IMR-90 (cell line): ENCODE data around the gene PPARD. TPM values are rescaled to one million over a fixed set of nuclear protein-coding genes. Genes with fewer than 3 reads are reported as not detected.

Source experiments
- ATAC-seq: fragments of 200-7000 bp; cut with Tn5 transposase; 2 replicates; pipeline ENCODE4 v1.9.1; 2020; ENCODE audit warnings: low read depth, mild to moderate bottlenecking, moderate library complexity
- BruUV-seq: library from RNA; stranded (reverse); fragments of 400-500 nt; replicated peaks from 2 replicates; lab custom pipeline; 2021; lab: Mats Ljungman, UMichigan
- CTCF ChIA-PET: fragments of 300-600 bp; formaldehyde crosslinking; extraction: SDS; loops from one replicate; lab custom pipeline; 2021; ENCODE audit warnings: antibody characterized with exemption; lab: Yijun Ruan, JAX
- POLR2A ChIA-PET: fragments of 300-600 bp; sonication (Branson Sonifier 250); formaldehyde crosslinking; loops from one replicate; lab custom pipeline; 2022; ENCODE audit warnings: antibody characterized with exemption; ENCODE audit not compliant: unreplicated experiment; lab: Charles Lee
- DNase-seq: peaks from one replicate; pipeline ENCODE4 v3.0.0; 2013
- H2AFZ ChIP-seq: replicated peaks from 2 replicates; pipeline ENCODE3; 2013; ENCODE audit warnings: low read length, mild to moderate bottlenecking; ENCODE audit not compliant: poor library complexity
- H2AK5ac ChIP-seq: 2 replicates; pipeline ENCODE4 v1.6.1; 2013; ENCODE audit warnings: low read depth, low read length, inconsistent platforms
- H2AK9ac ChIP-seq: replicated peaks from 2 replicates; pipeline ENCODE3; 2013; ENCODE audit warnings: mild to moderate bottlenecking, low read depth, low read length, moderate library complexity; ENCODE audit not compliant: poor library complexity
- H2BK120ac ChIP-seq: 2 replicates; pipeline ENCODE4 v1.6.1; 2013; ENCODE audit warnings: low read depth, low read length, inconsistent platforms
- H2BK15ac ChIP-seq: 3 replicates; pipeline ENCODE4 v1.6.1; 2013; ENCODE audit warnings: low read depth, low read length, inconsistent platforms
- H2BK20ac ChIP-seq: 2 replicates; pipeline ENCODE4 v1.6.1; 2013; ENCODE audit warnings: low read depth, mild to moderate bottlenecking, inconsistent platforms, low read length, moderate library complexity
- H2BK5ac ChIP-seq: 2 replicates; pipeline ENCODE4 v1.6.1; 2013; ENCODE audit warnings: mild to moderate bottlenecking, low read depth, low read length, inconsistent platforms; ENCODE audit not compliant: poor library complexity, severe bottlenecking
- H3K14ac ChIP-seq: replicated peaks from 2 replicates; pipeline ENCODE4 v1.6.1; 2013; ENCODE audit warnings: low read depth, low read length, inconsistent platforms
- H3K18ac ChIP-seq: 2 replicates; pipeline ENCODE4 v1.6.1; 2013; ENCODE audit warnings: low read depth, low read length, control low read depth
- H3K23ac ChIP-seq: 2 replicates; pipeline ENCODE4 v1.6.1; 2013; ENCODE audit warnings: low read depth, low read length, inconsistent platforms
- H3K27ac ChIP-seq: 2 replicates; pipeline ENCODE4 v1.5.1; 2013; ENCODE audit warnings: mild to moderate bottlenecking, control low read depth, low read length; ENCODE audit not compliant: insufficient read depth
- H3K27me3 ChIP-seq: 2 replicates; pipeline ENCODE4 v1.6.1; 2013; ENCODE audit warnings: low read length; ENCODE audit not compliant: control insufficient read depth, insufficient read depth
- H3K36me3 ChIP-seq: 2 replicates; pipeline ENCODE4 v1.6.1; 2013; ENCODE audit warnings: low read length, mixed read lengths; ENCODE audit not compliant: control insufficient read depth, insufficient read depth
- H3K4ac ChIP-seq: 2 replicates; pipeline ENCODE4 v1.6.1; 2013; ENCODE audit warnings: low read depth, low read length, inconsistent platforms
- H3K4me1 ChIP-seq: 2 replicates; pipeline ENCODE4 v1.6.1; 2013; ENCODE audit warnings: low read length, mixed read lengths; ENCODE audit not compliant: control insufficient read depth, insufficient read depth
- H3K4me2 ChIP-seq: 2 replicates; pipeline ENCODE4 v1.6.1; 2013; ENCODE audit warnings: low read depth, mild to moderate bottlenecking, control low read depth, low read length, moderate library complexity
- H3K4me3 ChIP-seq: 2 replicates; pipeline ENCODE4 v1.5.1; 2013; ENCODE audit warnings: low read depth, mild to moderate bottlenecking, control low read depth, low read length, moderate library complexity; ENCODE audit not compliant: insufficient read depth
- H3K56ac ChIP-seq: 2 replicates; pipeline ENCODE4 v1.6.1; 2013; ENCODE audit warnings: low read length, inconsistent platforms; ENCODE audit not compliant: insufficient read depth; ENCODE audit errors: extremely low read depth
- H3K79me1 ChIP-seq, 2 experiments: 2 replicates each; pipeline ENCODE4 v1.6.1; 2013; ENCODE audit warnings: low read length in 2 of 2, inconsistent platforms in 1 of 2, low read depth in 1 of 2
- H3K9ac ChIP-seq: 2 replicates; pipeline ENCODE4 v1.6.1; 2013; ENCODE audit warnings: low read depth, low read length, control low read depth
- H3K9me1 ChIP-seq: 2 replicates; pipeline ENCODE4 v1.6.1; 2013; ENCODE audit warnings: low read length, inconsistent platforms; ENCODE audit not compliant: insufficient read depth
- H3K9me3 ChIP-seq: 2 replicates; pipeline ENCODE4 v1.6.1; 2013; ENCODE audit warnings: low read length; ENCODE audit not compliant: control insufficient read depth, insufficient read depth
- H4K20me1 ChIP-seq: 2 replicates; pipeline ENCODE4 v1.6.1; 2013; ENCODE audit warnings: low read length, inconsistent platforms; ENCODE audit not compliant: insufficient read depth
- H4K5ac ChIP-seq: 2 replicates; pipeline ENCODE4 v1.6.1; 2013; ENCODE audit warnings: mild to moderate bottlenecking, low read depth, low read length, control low read depth
- H4K8ac ChIP-seq, 2 experiments: 2 replicates each; pipeline ENCODE4 v1.6.1; 2013; ENCODE audit warnings: low read depth in 2 of 2, low read length in 2 of 2, control low read depth in 1 of 2, inconsistent platforms in 1 of 2
- H4K91ac ChIP-seq: 2 replicates; pipeline ENCODE4 v1.6.1; 2013; ENCODE audit warnings: low read depth, low read length, inconsistent platforms; ENCODE audit not compliant: insufficient read depth
- BHLHE40 ChIP-seq: fragments of 150-350 bp; IDR thresholded peaks from 2 replicates; pipeline ENCODE4 v1.6.1; 2016; ENCODE audit warnings: mild to moderate bottlenecking, low read depth, low read length
- CEBPB ChIP-seq: IDR thresholded peaks from 2 replicates; pipeline ENCODE4 v1.6.1; 2012; ENCODE audit warnings: low read depth, low read length, improper control_type of control experiment
- CHD1 ChIP-seq: IDR thresholded peaks from 2 replicates; pipeline ENCODE4 v1.6.1; 2012; ENCODE audit warnings: low read depth, low read length, improper control_type of control experiment
- ELK1 ChIP-seq: fragments of 150-350 bp; IDR thresholded peaks from 2 replicates; pipeline ENCODE4 v1.6.1; 2016; ENCODE audit warnings: low read depth, mild to moderate bottlenecking, low read length, moderate library complexity, borderline replicate concordance
- FOS ChIP-seq: fragments of 150-350 bp; IDR thresholded peaks from 2 replicates; pipeline ENCODE4 v1.6.1; 2016; ENCODE audit warnings: low read depth, low read length
- MAFK ChIP-seq: IDR thresholded peaks from 2 replicates; pipeline ENCODE4 v1.6.1; 2012; ENCODE audit warnings: low read depth, low read length, improper control_type of control experiment
- MAZ ChIP-seq: IDR thresholded peaks from 2 replicates; pipeline ENCODE4 v1.6.1; 2012; ENCODE audit warnings: low read depth, mild to moderate bottlenecking, low read length, improper control_type of control experiment, moderate library complexity, borderline replicate concordance
- MXI1 ChIP-seq: IDR thresholded peaks from 2 replicates; pipeline ENCODE4 v1.6.1; 2012; ENCODE audit warnings: low read depth, mild to moderate bottlenecking, low read length, moderate library complexity, borderline replicate concordance
- NFE2L2 ChIP-seq: fragments of 150-350 bp; IDR thresholded peaks from 2 replicates; pipeline ENCODE4 v1.6.1; 2016; ENCODE audit warnings: low read depth, mild to moderate bottlenecking, low read length
- POLR2A ChIP-seq: IDR thresholded peaks from 2 replicates; pipeline ENCODE4 v1.6.1; 2012; ENCODE audit warnings: mild to moderate bottlenecking, low read depth, low read length
- RAD21 ChIP-seq: IDR thresholded peaks from 2 replicates; pipeline ENCODE4 v1.6.1; 2012; ENCODE audit warnings: low read length, improper control_type of control experiment
- RCOR1 ChIP-seq: IDR thresholded peaks from 2 replicates; pipeline ENCODE4 v1.6.1; 2012; ENCODE audit warnings: mild to moderate bottlenecking, low read length, improper control_type of control experiment; ENCODE audit not compliant: insufficient replicate concordance
- RFX5 ChIP-seq: IDR thresholded peaks from 2 replicates; pipeline ENCODE4 v1.8.0; 2012; ENCODE audit warnings: low read depth, mild to moderate bottlenecking, low read length, moderate library complexity
- SMC3 ChIP-seq: fragments of 150-350 bp; IDR thresholded peaks from 2 replicates; pipeline ENCODE4 v1.6.1; 2016; ENCODE audit warnings: low read depth, mild to moderate bottlenecking, antibody characterized with exemption, low read length, moderate library complexity
- USF2 ChIP-seq: fragments of 150-350 bp; IDR thresholded peaks from 2 replicates; pipeline ENCODE4 v1.6.1; 2017; ENCODE audit warnings: mild to moderate bottlenecking, antibody characterized with exemption, low read length, low read depth
- WGBS, 2 experiments: methylation state at CpG; one replicate each; pipeline versions ENCODE4 v1.1.5 to v1.1.7; 2013; ENCODE audit warnings: missing lambda C conversion rate in 2 of 2; ENCODE audit not compliant: insufficient read length in 1 of 2; ENCODE audit errors: extremely low coverage in 2 of 2; 5-methylcytosine and 5-hydroxymethylcytosine counted together
- dilution Hi-C: fragments of 300-500 bp; cut with HindIII; formaldehyde crosslinking; loops from one replicate; pipeline ENCODE4 v1.14.3; 2018; ENCODE audit warnings: low sequenced_read_pairs; ENCODE audit not compliant: unreplicated experiment
- in situ Hi-C: fragments of 300-500 bp; cut with MboI; formaldehyde crosslinking; loops from 3 replicates; pipeline ENCODE4 v1.14.3; 2019; ENCODE audit warnings: low sequenced_read_pairs, inconsistent platforms, mixed read lengths
- intact Hi-C: fragments of 100-400 bp; cut with micrococcal nuclease; formaldehyde crosslinking; loops from 2 replicates; pipeline ENCODE4 v1.10.0; 2022
- polyA plus RNA-seq, 3 experiments: library from polyadenylated mRNA; depleted of rRNA; stranded (reverse); fragments of >200 nt; gene quantifications; 2 replicates each; pipeline ENCODE4 v1.2.3, GENCODE V29; 2012; ENCODE audit warnings: low replicate concordance in 1 of 3
- total RNA-seq: library from RNA; depleted of rRNA; stranded (reverse); fragments of >200 nt; gene quantifications from 2 replicates; pipeline ENCODE4 v1.2.3, GENCODE V29; 2012
- TF ChIP-seq, protein P1 (sequence below): conservative IDR thresholded peaks from 2 replicates; pipeline ENCODE4 v1.5.1; 2012; ENCODE audit warnings: mild to moderate bottlenecking, low read depth, low read length, improper control_type of control experiment

Gene PPARD
- total and polyA plus RNA-seq, 2 of the 4 experiments (the other 2 are of a cell fraction): 10.4 to 69.0 TPM

DNA sequence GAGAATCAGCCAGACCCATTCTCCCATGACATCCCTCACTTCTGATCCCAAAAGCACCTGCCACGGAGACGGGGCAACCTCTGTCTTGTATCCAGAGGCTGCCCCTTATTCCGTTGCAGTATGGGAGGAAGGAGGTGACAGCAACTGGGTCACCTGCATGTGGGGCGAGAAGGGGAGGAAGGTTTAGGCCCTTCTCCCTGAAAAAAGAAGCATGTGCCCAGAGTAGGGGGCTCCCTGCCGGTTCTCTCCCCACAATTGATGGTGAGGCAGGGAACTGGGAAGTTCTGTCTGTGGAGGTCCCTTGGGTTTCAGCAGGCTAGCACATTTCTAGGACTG is 60.5 kb downstream of the PPARD start:
- Histone ChIP-seq H4K91ac (no peak overlapping the region), H3K9me3 (no peaks in the 10 kb centered on the region), H3K4me3 (no peak overlapping the region), H2AFZ (no peak overlapping the region), H2AK9ac (no peak overlapping the region), H3K23ac (no peak overlapping the region), H3K4me2 (no peak overlapping the region), H3K27ac (no peak overlapping the region), H3K4me1 (peaks cover 10% of the 10 kb centered on the region), H3K36me3 (0 out of 2 replicates have a peak, but pooled peaks cover 2% of the 10 kb centered on the region), H3K9ac (no peak overlapping the region), H2AK5ac (peak overlapping the region; percentile 31; the same call in 1 of the 2 replicates), H4K20me1 (peaks cover 28% of the 10 kb centered on the region), H2BK120ac (no peak overlapping the region), H3K18ac (no peak overlapping the region), H4K5ac (no peak overlapping the region), H2BK5ac (no peak overlapping the region), H3K9me1 (peaks cover 29% of the 10 kb centered on the region), H3K14ac (no peak overlapping the region), H4K8ac (no peak overlapping the region), H3K4ac (no peak overlapping the region), H2BK15ac (no peak overlapping the region), H2BK20ac (no peak overlapping the region), H3K27me3 (no peaks in the 10 kb centered on the region), H3K56ac (no peak overlapping the region), H3K79me1 (peaks cover 44 to 89% of the 10 kb centered on the region in 2 experiments)
- in situ Hi-C loops: no loop called here
- ChIA-PET POLR2A (no interaction called here), CTCF (no interaction called here)
- no peak for TF ChIP-seq MXI1
- TF ChIP-seq NFE2L2: no peak
- no peak for TF ChIP-seq MAZ
- no peak for TF ChIP-seq ELK1
- no peak for TF ChIP-seq CEBPB
- TF ChIP-seq FOS: no peak
- TF ChIP-seq USF2: no peak
- TF ChIP-seq SMC3: no peak
- TF ChIP-seq CHD1: no peak
- TF ChIP-seq BHLHE40: no peak
- TF ChIP-seq RAD21: no peak
- TF ChIP-seq RFX5: no peak
- TF ChIP-seq, protein P1, sequence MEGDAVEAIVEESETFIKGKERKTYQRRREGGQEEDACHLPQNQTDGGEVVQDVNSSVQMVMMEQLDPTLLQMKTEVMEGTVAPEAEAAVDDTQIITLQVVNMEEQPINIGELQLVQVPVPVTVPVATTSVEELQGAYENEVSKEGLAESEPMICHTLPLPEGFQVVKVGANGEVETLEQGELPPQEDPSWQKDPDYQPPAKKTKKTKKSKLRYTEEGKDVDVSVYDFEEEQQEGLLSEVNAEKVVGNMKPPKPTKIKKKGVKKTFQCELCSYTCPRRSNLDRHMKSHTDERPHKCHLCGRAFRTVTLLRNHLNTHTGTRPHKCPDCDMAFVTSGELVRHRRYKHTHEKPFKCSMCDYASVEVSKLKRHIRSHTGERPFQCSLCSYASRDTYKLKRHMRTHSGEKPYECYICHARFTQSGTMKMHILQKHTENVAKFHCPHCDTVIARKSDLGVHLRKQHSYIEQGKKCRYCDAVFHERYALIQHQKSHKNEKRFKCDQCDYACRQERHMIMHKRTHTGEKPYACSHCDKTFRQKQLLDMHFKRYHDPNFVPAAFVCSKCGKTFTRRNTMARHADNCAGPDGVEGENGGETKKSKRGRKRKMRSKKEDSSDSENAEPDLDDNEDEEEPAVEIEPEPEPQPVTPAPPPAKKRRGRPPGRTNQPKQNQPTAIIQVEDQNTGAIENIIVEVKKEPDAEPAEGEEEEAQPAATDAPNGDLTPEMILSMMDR: no peak
- no peak for TF ChIP-seq MAFK
- no peak for TF ChIP-seq POLR2A
- no peak for TF ChIP-seq RCOR1
- DNase-seq (no peak), ATAC-seq (no peak)
- intact Hi-C loops: no loop called here
- dilution Hi-C loops: no loop called here
- BruUV-seq: no TSS peak
- no CpG with 5 or more reads among the region's 5 CpGs for whole genome bisulfite sequencing, 2 experiments
